ENCODE data around the gene GJD3.
A peak's percentile ranks its signal among the peaks of the same experiment; 100 is the strongest.

GJD3 gene

DNA sequence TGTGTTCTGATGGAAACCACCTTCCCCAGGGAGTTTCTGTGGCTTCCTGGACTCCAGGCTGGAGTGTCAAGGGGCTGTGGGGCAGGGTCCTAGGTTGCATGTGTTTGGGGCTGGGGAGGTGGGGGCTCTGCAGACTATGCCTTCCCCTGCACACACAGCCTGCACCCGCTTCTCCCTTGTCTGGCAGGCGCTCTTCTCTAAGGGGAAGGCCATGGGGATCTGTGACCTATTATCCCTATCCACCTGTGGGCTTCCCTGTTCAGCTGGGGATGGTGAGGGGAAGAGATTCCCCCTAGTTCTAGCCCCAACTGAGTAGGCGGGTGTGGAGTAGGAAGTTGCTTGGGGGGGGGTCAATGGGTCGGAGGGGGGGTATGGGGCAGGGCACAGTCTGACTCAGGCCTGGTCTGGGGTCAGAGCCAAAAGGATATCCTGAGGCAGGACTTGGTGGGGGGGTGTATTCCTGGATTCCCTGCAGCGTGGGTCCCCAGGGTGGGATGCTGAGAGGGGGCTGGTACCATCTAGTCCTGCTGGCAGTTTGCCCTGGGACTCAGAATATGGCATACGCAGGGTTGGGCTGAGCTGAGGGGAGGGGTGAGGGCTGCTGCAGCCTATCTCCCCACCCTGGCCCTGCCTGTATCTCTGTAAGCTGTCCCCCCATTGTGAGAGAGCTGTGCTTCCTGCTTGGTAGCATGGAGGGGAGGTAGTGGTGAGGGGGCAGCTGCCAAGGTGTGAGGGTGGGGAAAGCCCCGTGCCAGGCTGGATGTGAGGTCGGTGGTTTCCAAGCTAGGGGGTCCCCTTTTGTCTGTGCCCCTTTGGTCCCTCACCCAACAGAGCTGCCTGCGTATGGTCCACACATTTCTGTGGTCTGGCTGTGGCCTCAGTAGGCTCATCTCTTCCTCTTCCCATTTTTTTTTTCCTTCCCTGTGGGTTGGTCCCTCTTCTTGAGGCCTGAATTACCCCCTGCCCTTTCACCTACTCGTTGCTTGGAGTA, 40.9 kb downstream of the GJD3 start:
- Mint-ChIP-seq H3K27ac (peak overlapping the region; percentile 98 to 99), H3K36me3 (ENCODE audit: insufficient read depth) (peaks cover 90% of the 10 kb centered on the region)

GRCh38 chr17:40322358-40323315, 41.9 kb downstream of the GJD3 start:
- Mint-ChIP-seq H3K27me3 (no peaks in the 10 kb centered on the region), H3K36me3 (ENCODE audit: insufficient read depth) (peaks cover 100% of the 10 kb centered on the region), H3K4me3 (peak overlapping the region; percentile 84 to 86), H3K4me1 (ENCODE audit: low read depth in 2 of 2) (peaks cover 76 to 86% of the 10 kb centered on the region in 2 donors), H3K27ac (peak overlapping the region; percentile 98 to 99), H3K9me3 (no peaks in the 10 kb centered on the region)
- DNase-seq (peak; percentile 94 to 97 (median 95)), ATAC-seq (replicated peaks) (peak; percentile 35)

More for the DNA sequence above, 40.9 kb downstream of the GJD3 start:
- H3K9me3 Mint-ChIP-seq, result no peaks in the 10 kb centered on the region
- peak; percentile 43 for ATAC-seq (replicated peaks)
- no peaks in the 10 kb centered on the region for H3K27me3 Mint-ChIP-seq
- peak overlapping the region; percentile 84 to 86 for H3K4me3 Mint-ChIP-seq
- peaks cover 78 to 88% of the 10 kb centered on the region in 2 donors for H3K4me1 Mint-ChIP-seq (ENCODE audit: low read depth in 2 of 2)
- DNase-seq, result peak; percentile 81 to 86 (median 85)

DNA sequence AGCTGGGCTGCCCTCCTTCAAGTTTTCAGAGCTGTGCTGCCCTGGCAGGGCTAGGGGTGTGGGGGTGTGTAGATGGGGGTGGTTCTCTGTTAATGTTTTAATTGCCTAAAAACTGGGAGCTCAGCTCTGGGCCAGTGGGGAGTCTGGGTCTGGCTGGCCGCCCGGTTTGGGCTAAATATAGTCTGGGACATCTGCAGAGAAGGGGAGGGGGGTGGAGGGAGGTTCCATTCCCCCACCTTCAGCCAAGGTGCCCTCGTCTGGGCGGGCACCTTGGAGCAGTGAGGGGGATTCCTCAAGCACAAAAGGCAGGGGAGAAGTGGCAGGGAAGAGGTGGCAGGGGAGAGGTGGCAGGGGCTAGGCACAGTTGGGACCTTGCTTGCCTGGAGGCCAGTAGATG, 42.6 kb downstream of the GJD3 start:
- H3K4me3 Mint-ChIP-seq, result peak overlapping the region; percentile 84 to 86
- H3K27ac Mint-ChIP-seq, result peak overlapping the region; percentile 98 to 99
- no peaks in the 10 kb centered on the region for H3K27me3 Mint-ChIP-seq
- ATAC-seq (replicated peaks) (no peak), DNase-seq (no peak)
- H3K36me3 Mint-ChIP-seq (ENCODE audit: insufficient read depth), result peaks cover 94% of the 10 kb centered on the region
- H3K9me3 Mint-ChIP-seq, result no peaks in the 10 kb centered on the region
- peaks cover 76 to 85% of the 10 kb centered on the region in 2 donors for H3K4me1 Mint-ChIP-seq (ENCODE audit: low read depth in 2 of 2)

GRCh38 chr17:40321524-40321929, 43.0 kb downstream of the GJD3 start:
- Mint-ChIP-seq H3K27ac (peak overlapping the region; percentile 98 to 99), H3K9me3 (no peaks in the 10 kb centered on the region), H3K4me1 (ENCODE audit: low read depth in 2 of 2) (peaks cover 74 to 81% of the 10 kb centered on the region in 2 donors), H3K27me3 (no peaks in the 10 kb centered on the region), H3K4me3 (peak overlapping the region; percentile 84 to 86), H3K36me3 (ENCODE audit: insufficient read depth) (peaks cover 90% of the 10 kb centered on the region)
- no peak for DNase-seq
- ATAC-seq (replicated peaks), result no peak

DNA sequence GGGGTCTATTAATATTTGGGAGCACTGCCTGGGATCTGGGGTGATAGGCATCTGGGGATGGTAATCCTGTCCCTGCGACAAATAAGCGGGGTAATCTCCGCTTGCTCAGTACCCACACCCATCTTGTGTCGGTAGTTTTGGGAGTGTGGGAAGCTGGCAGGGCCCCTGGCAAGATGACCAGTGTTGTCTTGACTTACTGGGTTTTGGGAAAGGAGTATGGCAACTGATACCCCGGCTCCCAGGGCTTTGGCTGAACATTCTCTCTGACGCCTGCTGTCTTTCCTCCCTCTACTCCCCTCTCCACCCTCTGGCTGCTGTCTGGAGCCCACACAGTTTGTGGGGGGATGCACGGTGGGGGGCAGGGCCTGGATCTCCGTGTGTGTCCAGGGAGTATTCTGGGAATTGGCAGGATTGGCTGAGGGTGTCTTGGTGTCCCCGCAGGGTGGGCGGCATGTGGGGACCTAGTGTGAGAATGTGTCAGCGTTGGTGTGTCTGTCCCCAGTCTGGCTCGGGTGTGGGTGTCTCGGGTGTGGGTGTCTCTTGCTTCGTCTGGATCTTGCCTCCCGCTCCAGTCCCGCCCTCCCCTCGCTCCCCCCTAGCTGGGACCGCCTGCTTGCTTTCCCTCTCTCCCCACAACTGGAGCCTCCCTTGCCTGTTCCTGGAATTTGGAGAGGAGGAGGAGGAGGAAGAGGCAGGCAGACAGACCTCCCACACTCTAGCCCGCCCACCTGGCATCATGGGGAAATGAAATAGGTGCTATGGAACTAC, 43.6 kb downstream of the GJD3 start:
- Mint-ChIP-seq H3K4me3 (peak overlapping the region; percentile 84 to 86), H3K27me3 (no peaks in the 10 kb centered on the region), H3K27ac (peak overlapping the region; percentile 98 to 99), H3K4me1 (ENCODE audit: low read depth in 2 of 2) (peaks cover 72 to 81% of the 10 kb centered on the region in 2 donors), H3K9me3 (no peaks in the 10 kb centered on the region), H3K36me3 (ENCODE audit: insufficient read depth) (peaks cover 84% of the 10 kb centered on the region)
- no peak for ATAC-seq (replicated peaks)
- peak; percentile 59 to 65 (median 61) for DNase-seq

DNA sequence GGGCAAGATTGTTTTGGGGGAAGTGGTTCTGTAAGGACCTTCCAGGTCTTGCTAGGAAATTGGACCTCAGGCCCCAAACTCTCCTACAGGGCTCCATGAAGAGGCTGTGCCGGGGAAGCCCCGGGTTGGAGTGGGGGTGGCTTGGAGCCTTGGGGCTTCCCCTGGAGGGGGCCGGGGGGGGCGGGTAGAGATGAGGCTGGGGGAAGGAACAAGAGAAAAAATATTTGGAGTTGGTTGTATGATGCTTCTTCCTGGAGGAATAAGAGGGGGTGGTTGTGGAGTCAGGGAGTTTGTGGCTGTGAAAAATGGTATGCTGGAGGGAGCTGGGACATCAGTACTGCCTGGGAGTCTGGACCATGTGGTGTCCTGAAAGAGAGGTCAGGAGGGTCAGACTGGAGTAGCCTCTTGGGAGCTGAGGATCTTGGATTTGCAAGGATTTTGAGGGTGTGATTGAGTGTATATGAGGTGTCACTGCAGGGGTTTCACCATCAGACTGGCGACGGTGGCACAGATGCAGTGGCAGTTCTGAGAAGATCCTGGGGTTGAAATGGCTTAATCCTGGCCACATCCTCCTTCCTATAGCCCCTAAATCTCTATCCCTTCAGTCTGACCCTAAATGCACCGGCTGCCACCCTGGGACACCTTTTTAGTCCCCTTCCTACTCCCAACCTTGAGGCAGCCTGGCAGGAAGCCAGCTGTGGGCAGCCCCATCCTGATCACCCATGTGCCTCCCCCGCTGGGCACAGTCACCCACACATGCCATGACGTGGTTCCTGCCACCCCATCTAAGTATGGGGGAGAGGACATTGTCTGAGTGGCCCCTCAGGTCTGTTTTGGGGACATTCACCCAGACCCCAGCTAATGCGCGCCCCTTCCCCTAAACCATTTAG, 44.6 kb downstream of the GJD3 start:
- DNase-seq, result peak; percentile 74 to 83 (median 82)
- peak overlapping the region; percentile 98 to 99 for H3K27ac Mint-ChIP-seq
- peak; percentile 14 for ATAC-seq (replicated peaks)

GRCh38 chr17:40318830-40319391, 45.6 kb downstream of the GJD3 start:
- Mint-ChIP-seq H3K27ac (peak overlapping the region; percentile 98 to 99), H3K4me3 (peak overlapping the region; percentile 84 to 86), H3K9me3 (no peaks in the 10 kb centered on the region), H3K4me1 (ENCODE audit: low read depth in 2 of 2) (peaks cover 74 to 83% of the 10 kb centered on the region in 2 donors), H3K27me3 (no peaks in the 10 kb centered on the region), H3K36me3 (ENCODE audit: insufficient read depth) (peaks cover 71% of the 10 kb centered on the region)
- no peak for DNase-seq
- ATAC-seq (replicated peaks), result no peak

More for the DNA sequence above, 44.6 kb downstream of the GJD3 start:
- Mint-ChIP-seq H3K9me3 (no peaks in the 10 kb centered on the region), H3K4me3 (peak overlapping the region; percentile 84 to 86), H3K27me3 (no peaks in the 10 kb centered on the region), H3K36me3 (ENCODE audit: insufficient read depth) (peaks cover 74% of the 10 kb centered on the region), H3K4me1 (ENCODE audit: low read depth in 2 of 2) (peaks cover 70 to 82% of the 10 kb centered on the region in 2 donors)

DNA sequence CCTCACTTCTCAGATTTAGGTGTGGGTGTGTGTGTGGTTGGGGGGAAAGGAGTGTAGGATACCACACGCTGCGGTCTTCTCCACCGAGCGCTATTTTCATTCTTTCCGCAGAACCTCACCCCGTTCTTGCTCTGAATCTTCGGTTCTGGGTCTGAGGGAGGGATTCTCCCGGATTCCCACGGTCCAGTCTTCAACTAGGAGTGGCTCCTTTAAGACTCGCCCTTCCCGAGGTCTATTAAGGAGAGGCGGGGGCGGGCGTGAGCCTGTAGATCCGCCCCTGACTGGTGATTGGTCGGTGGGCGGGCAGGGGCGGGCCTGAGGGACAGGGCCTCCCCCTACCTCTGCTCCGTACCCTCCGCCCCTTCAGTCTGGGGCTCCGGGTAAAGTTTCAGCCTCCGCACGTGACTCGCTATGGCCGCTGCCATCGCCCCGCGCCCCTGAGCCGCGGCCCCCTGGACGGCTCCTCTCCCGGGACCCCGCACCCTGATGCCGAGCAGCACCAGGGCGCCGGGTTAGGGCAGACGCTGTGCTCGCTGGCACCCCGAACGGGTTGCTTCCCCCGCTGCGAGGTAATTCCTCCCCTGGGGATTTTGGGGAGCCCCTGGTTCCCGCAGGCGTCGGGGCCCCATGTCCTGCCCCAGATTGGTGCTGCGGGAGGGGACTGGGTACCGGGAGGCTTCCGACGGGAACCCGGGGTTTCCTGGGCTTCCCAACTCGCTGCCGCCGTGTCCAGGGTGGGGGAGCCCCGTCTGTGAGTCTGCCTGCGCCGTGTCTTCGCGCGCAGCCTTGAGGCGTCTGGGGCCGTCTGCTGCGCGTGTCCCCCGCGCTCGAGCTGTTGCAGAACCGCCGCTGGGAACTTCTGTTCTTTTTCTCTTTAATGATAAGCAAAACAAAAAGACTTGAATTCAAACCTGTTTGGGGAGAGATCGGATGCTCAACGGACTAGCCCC, 46.4 kb downstream of the GJD3 start:
- Mint-ChIP-seq H3K9me3 (no peaks in the 10 kb centered on the region), H3K27ac (peak overlapping the region; percentile 98 to 99), H3K36me3 (ENCODE audit: insufficient read depth) (peaks cover 64% of the 10 kb centered on the region), H3K27me3 (no peaks in the 10 kb centered on the region), H3K4me1 (ENCODE audit: low read depth in 2 of 2) (peaks cover 75 to 82% of the 10 kb centered on the region in 2 donors), H3K4me3 (peak overlapping the region; percentile 84 to 86)
- peak; percentile 83 to 88 (median 85) for DNase-seq
- ATAC-seq (replicated peaks), result peak; percentile 46

DNA sequence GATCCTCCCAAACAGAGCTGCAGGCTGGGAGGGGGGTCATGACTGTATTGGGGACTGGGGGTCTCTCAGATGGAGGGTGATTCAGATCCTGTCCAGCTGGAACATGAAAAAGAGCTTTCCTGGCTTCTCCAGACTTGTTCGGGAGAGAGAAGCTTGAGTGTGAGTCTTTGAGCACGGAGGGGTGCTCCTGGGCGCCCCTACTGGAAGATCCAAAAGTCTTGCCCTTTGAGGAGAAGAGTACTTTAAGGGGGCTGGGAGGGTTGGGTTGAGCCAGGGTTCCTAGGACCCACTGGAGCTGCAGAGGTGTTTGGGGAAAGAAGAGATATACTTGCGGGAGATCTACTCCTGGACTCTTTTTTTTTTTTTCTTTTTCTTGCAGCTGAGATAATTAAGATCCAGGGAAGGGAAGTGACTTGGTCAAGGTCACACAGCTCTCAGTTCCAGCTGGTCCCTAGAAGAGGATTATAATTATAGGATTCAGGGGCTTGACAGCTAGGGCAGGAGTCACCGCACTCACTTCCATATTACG, 47.1 kb downstream of the GJD3 start:
- no peaks in the 10 kb centered on the region for H3K27me3 Mint-ChIP-seq
- H3K27ac Mint-ChIP-seq, result peak overlapping the region; percentile 98 to 99
- DNase-seq, result peak in 1 of 3 experiments; percentile 49

GRCh38 chr17:40316571-40317344, 47.8 kb downstream of the GJD3 start:
- no peaks in the 10 kb centered on the region for H3K9me3 Mint-ChIP-seq
- H3K36me3 Mint-ChIP-seq (ENCODE audit: insufficient read depth), result peaks cover 50% of the 10 kb centered on the region
- peak overlapping the region; percentile 98 to 99 for H3K27ac Mint-ChIP-seq
- H3K4me3 Mint-ChIP-seq, result peak overlapping the region; percentile 84 to 86
- no peaks in the 10 kb centered on the region for H3K27me3 Mint-ChIP-seq
- ATAC-seq (replicated peaks) (no peak), DNase-seq (no peak)
- H3K4me1 Mint-ChIP-seq (ENCODE audit: low read depth in 2 of 2), result peaks cover 76 to 83% of the 10 kb centered on the region in 2 donors

More for the DNA sequence above, 47.1 kb downstream of the GJD3 start:
- no peaks in the 10 kb centered on the region for H3K9me3 Mint-ChIP-seq
- H3K4me3 Mint-ChIP-seq, result peak overlapping the region; percentile 84 to 86
- ATAC-seq (replicated peaks), result no peak
- H3K4me1 Mint-ChIP-seq (ENCODE audit: low read depth in 2 of 2), result peaks cover 75 to 83% of the 10 kb centered on the region in 2 donors
- peaks cover 56% of the 10 kb centered on the region for H3K36me3 Mint-ChIP-seq (ENCODE audit: insufficient read depth)
